Natural killer cell (primary cell): ENCODE measurements around the gene FUBP3. TPM values are rescaled to one million over a fixed set of nuclear protein-coding genes. Genes with fewer than 3 reads are reported as not detected.

Experiments
- ATAC-seq, 3 donors: fragments of 150-1000 bp in 2 of 3; fragments of 200-7000 bp in 1 of 3; cut with Tn5 transposase; 1 replicate in 1 of 3; 2 replicates in 2 of 3; pipeline ENCODE4 v1.10.0; 2021; ENCODE audit warnings: mild to moderate bottlenecking in 2 of 3, moderate library complexity in 2 of 3
- DNase-seq, 2 donors: peaks; one replicate each; pipeline versions ENCODE4 v3.0.0 to v3.0.0-alpha.2; 2013 to 2021; ENCODE audit warnings: mixed read lengths in 1 of 2
- H3K27ac ChIP-seq: one replicate; pipeline ENCODE4 v1.5.1; 2013; ENCODE audit warnings: mild to moderate bottlenecking, low read length
- H3K27me3 ChIP-seq: one replicate; pipeline ENCODE4 v1.6.1; 2013; ENCODE audit warnings: low read length; ENCODE audit not compliant: control insufficient read depth, insufficient read depth
- H3K36me3 ChIP-seq: one replicate; pipeline ENCODE4 v1.6.1; 2013; ENCODE audit warnings: low read length; ENCODE audit not compliant: control insufficient read depth, insufficient read depth
- H3K4me1 ChIP-seq: one replicate; pipeline ENCODE4 v1.6.1; 2013; ENCODE audit warnings: low read length; ENCODE audit not compliant: control insufficient read depth, insufficient read depth
- H3K4me3 ChIP-seq: one replicate; pipeline ENCODE4 v1.5.1; 2013; ENCODE audit warnings: low read length
- H3K9me3 ChIP-seq: one replicate; pipeline ENCODE4 v1.6.1; 2013; ENCODE audit warnings: low read length; ENCODE audit not compliant: control insufficient read depth, insufficient read depth
- H3K27ac Mint-ChIP-seq, 2 donors: one replicate each; pipeline ENCODE4 v1.8.0; 2022; ENCODE audit warnings: mild to moderate bottlenecking in 2 of 2, mixed read lengths in 2 of 2, moderate library complexity in 1 of 2
- H3K27me3 Mint-ChIP-seq, 2 donors: one replicate each; pipeline ENCODE4 v1.8.0; 2022; ENCODE audit warnings: low read depth in 2 of 2, mixed read lengths in 2 of 2
- H3K36me3 Mint-ChIP-seq: one replicate; pipeline ENCODE4 v1.8.0; 2022; ENCODE audit warnings: mixed read lengths
- H3K4me1 Mint-ChIP-seq, 2 donors: one replicate each; pipeline ENCODE4 v1.8.0; 2022; ENCODE audit warnings: mixed read lengths in 2 of 2
- H3K4me3 Mint-ChIP-seq: one replicate; pipeline ENCODE4 v1.8.0; 2022; ENCODE audit warnings: mild to moderate bottlenecking, moderate library complexity, mixed read lengths
- H3K9me3 Mint-ChIP-seq, 2 donors: one replicate each; pipeline ENCODE4 v1.8.0; 2022; ENCODE audit warnings: mixed read lengths in 2 of 2
- CTCF ChIP-seq: fragments of 200-600 bp; IDR thresholded peaks from one replicate; pipeline ENCODE4 v1.8.0; 2022; ENCODE audit warnings: antibody characterized with exemption
- WGBS: methylation state at CpG from one replicate; pipeline ENCODE4 v1.1.7; 2013; ENCODE audit warnings: missing lambda C conversion rate; ENCODE audit not compliant: insufficient coverage; 5-methylcytosine and 5-hydroxymethylcytosine counted together
- intact Hi-C: fragments of 100-400 bp; cut with micrococcal nuclease; formaldehyde crosslinking; loops from one replicate; pipeline ENCODE4 v1.14.2; 2022
- total RNA-seq, 4 donors: library from RNA; stranded (reverse); fragments of 120-200 nt in 1 of 4; gene quantifications; one replicate each; pipeline versions ENCODE4 v1.2.3 to v1.2.4, GENCODE V29; 2013 to 2022

The FUBP3 gene
- total RNA-seq, 3 donors from 2014 or later (not counting 1 experiment from before 2014, with no cell fraction given), result 40.8 to 45.2 (median 41.3) TPM

GRCh38 chr9:130639866-130640555 lies 60.6 kb downstream of the FUBP3 start:
- no peak overlapping the region for H3K4me3 ChIP-seq
- no peak for TF ChIP-seq CTCF
- no peaks in the 10 kb centered on the region for H3K4me1 Mint-ChIP-seq
- H3K27me3 ChIP-seq, result no peaks in the 10 kb centered on the region
- WGBS, result 96% methylated on average over 17 of the region's 17 CpGs
- intact Hi-C loops, result no loop called here
- H3K27ac ChIP-seq, result no peak overlapping the region
- H3K9me3 ChIP-seq, result no peaks in the 10 kb centered on the region
- no peak for ATAC-seq
- no peak overlapping the region for H3K27ac Mint-ChIP-seq
- peaks cover 22% of the 10 kb centered on the region for H3K36me3 ChIP-seq
- DNase-seq, result no peak
- H3K4me3 Mint-ChIP-seq, result no peak overlapping the region
- no peaks in the 10 kb centered on the region for H3K27me3 Mint-ChIP-seq
- no peaks in the 10 kb centered on the region for H3K4me1 ChIP-seq
- H3K9me3 Mint-ChIP-seq, result no peaks in the 10 kb centered on the region
- H3K36me3 Mint-ChIP-seq, result no peaks in the 10 kb centered on the region

DNA sequence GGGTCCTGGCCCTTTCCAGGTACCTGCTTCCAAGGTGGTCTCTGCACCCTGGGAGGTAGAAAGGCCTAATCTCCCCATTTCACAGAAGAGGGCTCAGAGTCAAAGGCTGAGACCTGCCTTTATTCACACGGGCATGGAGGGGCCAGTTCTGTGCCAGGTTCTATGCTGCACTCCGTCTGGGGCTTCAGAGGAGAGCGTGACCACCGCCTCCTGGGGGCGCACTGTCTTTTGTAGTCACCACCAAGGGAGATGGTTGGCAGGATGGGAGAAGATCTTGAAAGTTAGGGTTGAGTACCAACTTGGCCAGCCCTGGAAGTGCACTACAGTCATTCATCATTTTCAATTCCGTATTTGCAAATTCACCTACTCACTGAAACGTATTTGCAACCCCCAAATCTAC lies 61.3 kb downstream of the FUBP3 start:
- intact Hi-C loops, result no loop called here
- no peaks in the 10 kb centered on the region for H3K4me1 ChIP-seq
- H3K27ac ChIP-seq, result no peak overlapping the region
- Mint-ChIP-seq H3K4me3 (no peak overlapping the region), H3K36me3 (no peaks in the 10 kb centered on the region), H3K4me1 (no peaks in the 10 kb centered on the region), H3K9me3 (no peaks in the 10 kb centered on the region), H3K27me3 (peaks cover 0 to 2% of the 10 kb centered on the region in 2 donors), H3K27ac (no peak overlapping the region)
- no peak for TF ChIP-seq CTCF
- peaks cover 18% of the 10 kb centered on the region for H3K36me3 ChIP-seq
- no peak for DNase-seq
- H3K9me3 ChIP-seq, result no peaks in the 10 kb centered on the region
- no peak overlapping the region for H3K4me3 ChIP-seq
- WGBS, result 88% methylated on average over 7 of the region's 7 CpGs
- ATAC-seq, result no peak
- H3K27me3 ChIP-seq, result no peaks in the 10 kb centered on the region

GRCh38 chr9:130642926-130643325 lies 63.5 kb downstream of the FUBP3 start:
- H3K4me1 Mint-ChIP-seq, result no peaks in the 10 kb centered on the region
- no peak overlapping the region for H3K27ac ChIP-seq
- intact Hi-C loops, result no loop called here
- H3K27me3 Mint-ChIP-seq, result peaks cover 0 to 11% of the 10 kb centered on the region in 2 donors
- no peaks in the 10 kb centered on the region for H3K36me3 Mint-ChIP-seq
- peaks cover 3% of the 10 kb centered on the region for H3K36me3 ChIP-seq
- H3K4me3 Mint-ChIP-seq, result no peak overlapping the region
- H3K4me3 ChIP-seq, result no peak overlapping the region
- TF ChIP-seq CTCF, result no peak
- ATAC-seq, result no peak
- H3K27me3 ChIP-seq, result no peaks in the 10 kb centered on the region
- H3K4me1 ChIP-seq, result no peaks in the 10 kb centered on the region
- no peak overlapping the region for H3K27ac Mint-ChIP-seq
- DNase-seq, result no peak
- H3K9me3 ChIP-seq, result no peaks in the 10 kb centered on the region
- 90% methylated on average over 8 of the region's 8 CpGs for WGBS
- H3K9me3 Mint-ChIP-seq, result no peaks in the 10 kb centered on the region

GRCh38 chr9:130651221-130651620 lies 71.8 kb downstream of the FUBP3 start:
- TF ChIP-seq CTCF, result no peak
- Histone ChIP-seq H3K4me3 (no peak overlapping the region), H3K27me3 (no peaks in the 10 kb centered on the region), H3K9me3 (no peaks in the 10 kb centered on the region), H3K36me3 (no peaks in the 10 kb centered on the region), H3K4me1 (no peaks in the 10 kb centered on the region), H3K27ac (no peak overlapping the region)
- WGBS, result 83% methylated on average over 15 of the region's 15 CpGs
- ATAC-seq (no peak), DNase-seq (no peak)
- Mint-ChIP-seq H3K27ac (no peak overlapping the region), H3K27me3 (peaks cover 4 to 14% of the 10 kb centered on the region in 2 donors), H3K36me3 (no peaks in the 10 kb centered on the region), H3K4me1 (no peaks in the 10 kb centered on the region), H3K4me3 (no peak overlapping the region), H3K9me3 (no peaks in the 10 kb centered on the region)
- intact Hi-C loops, result no loop called here
